H1 (cell line): ENCODE data around the gene CROT. TPM values are rescaled to one million over a fixed set of nuclear protein-coding genes. Genes with fewer than 3 reads are reported as not detected.

ENCODE experiments used
- CTCF ChIA-PET: fragments of 300-600 bp; sonication (Branson Sonifier 250); formaldehyde crosslinking; loops from one replicate; lab custom pipeline; 2021; ENCODE audit not compliant: partially characterized antibody; lab: Charles Lee
- POLR2A ChIA-PET: fragments of 300-600 bp; sonication (Branson Sonifier 250); formaldehyde crosslinking; loops from one replicate; lab custom pipeline; 2021; ENCODE audit warnings: inconsistent platforms; ENCODE audit not compliant: partially characterized antibody; lab: Charles Lee
- DNase-seq, 2 experiments: peaks; one replicate each; pipeline versions ENCODE4 v3.0.0 to v3.0.0-alpha.2; 2010 to 2022; ENCODE audit warnings: low spot score in 2 of 2, low read depth in 1 of 2, mixed read lengths in 1 of 2
- FAIRE-seq: peaks from 2 replicates; lab custom pipeline; 2011; peaks lifted over from hg19 to GRCh38; lab: Jason Lieb, UNC
- H2AFZ ChIP-seq: 2 replicates; pipeline ENCODE4 v1.8.1; 2012; ENCODE audit warnings: low read length, inconsistent platforms
- H2AK5ac ChIP-seq: 2 replicates; pipeline ENCODE4 v1.6.1; 2013; ENCODE audit warnings: low read depth, low read length
- H2BK120ac ChIP-seq: replicated peaks from 2 replicates; pipeline ENCODE3; 2013; ENCODE audit warnings: low read depth, low read length, inconsistent platforms
- H2BK12ac ChIP-seq: 2 replicates; pipeline ENCODE4 v1.6.1; 2013; ENCODE audit warnings: low read depth, low read length
- H2BK15ac ChIP-seq: 2 replicates; pipeline ENCODE4 v1.6.1; 2013; ENCODE audit warnings: low read length
- H2BK20ac ChIP-seq: 2 replicates; pipeline ENCODE4 v1.6.1; 2013; ENCODE audit warnings: low read length
- H2BK5ac ChIP-seq: 2 replicates; pipeline ENCODE4 v1.6.1; 2013; ENCODE audit warnings: low read depth, low read length
- H3K14ac ChIP-seq: 2 replicates; pipeline ENCODE4 v1.6.1; 2013; ENCODE audit warnings: inconsistent platforms; ENCODE audit not compliant: insufficient read length
- H3K18ac ChIP-seq: 2 replicates; pipeline ENCODE4 v1.6.1; 2013; ENCODE audit warnings: low read length; ENCODE audit errors: extremely low read depth
- H3K23ac ChIP-seq: 2 replicates; pipeline ENCODE4 v1.6.1; 2013; ENCODE audit warnings: inconsistent platforms; ENCODE audit not compliant: insufficient read length
- H3K23me2 ChIP-seq: 2 replicates; pipeline ENCODE4 v1.6.1; 2013; ENCODE audit warnings: low read depth, low read length
- H3K27ac ChIP-seq: 2 replicates; pipeline ENCODE4 v1.6.1; 2011; ENCODE audit warnings: low read depth, low read length, inconsistent platforms
- H3K27me3 ChIP-seq, 4 experiments: replicated peaks in 1 of 4; 1 replicate in 1 of 4; 2 replicates in 3 of 4; pipeline versions ENCODE4 v1.6.1 to v1.8.1; 2011 to 2013; ENCODE audit warnings: low read length in 3 of 4, mild to moderate bottlenecking in 3 of 4, inconsistent platforms in 2 of 4, mixed read lengths in 2 of 4, moderate library complexity in 1 of 4; ENCODE audit not compliant: control insufficient read depth in 3 of 4, insufficient read depth in 3 of 4; ENCODE audit errors: extremely low read depth in 1 of 4
- H3K36me3 ChIP-seq, 4 experiments: 2 replicates each; pipeline versions ENCODE4 v1.6.1 to v1.8.1; 2011 to 2013; ENCODE audit warnings: mild to moderate bottlenecking in 4 of 4, low read length in 3 of 4, moderate library complexity in 2 of 4, control low read depth in 1 of 4, inconsistent platforms in 1 of 4; ENCODE audit not compliant: insufficient read depth in 4 of 4, control insufficient read depth in 2 of 4
- H3K4ac ChIP-seq: replicated peaks from 2 replicates; pipeline ENCODE3; 2013; ENCODE audit warnings: low read length, low read depth, mixed read lengths, inconsistent platforms; ENCODE audit not compliant: insufficient read length
- H3K4me1 ChIP-seq, 4 experiments: replicated peaks in 1 of 4; 1 replicate in 1 of 4; 2 replicates in 3 of 4; pipeline versions ENCODE4 v1.6.1 to v1.8.1; 2011 to 2013; ENCODE audit warnings: low read length in 3 of 4, inconsistent platforms in 2 of 4, mixed read lengths in 1 of 4; ENCODE audit not compliant: insufficient read depth in 4 of 4, control insufficient read depth in 3 of 4
- H3K4me2 ChIP-seq, 2 experiments: 2 replicates each; pipeline versions ENCODE4 v1.6.1 to v1.8.1; 2011 to 2013; ENCODE audit warnings: low read depth in 2 of 2, low read length in 2 of 2, control low read depth in 1 of 2, inconsistent platforms in 1 of 2, mild to moderate bottlenecking in 1 of 2; ENCODE audit not compliant: insufficient read depth in 1 of 2
- H3K4me3 ChIP-seq, 4 experiments: fragments of 200-600, 300-600 bp in 1 of 4; sonication (generic), shearing (Covaris generic), sonication (Bioruptor Twin) in 1 of 4; 2 replicates each; pipeline versions ENCODE4 v1.5.1 to v1.8.1; 2011 to 2016; ENCODE audit warnings: low read length in 4 of 4, low read depth in 3 of 4, control low read depth in 2 of 4, inconsistent platforms in 2 of 4, mild to moderate bottlenecking in 2 of 4, mixed read lengths in 1 of 4, moderate library complexity in 1 of 4; ENCODE audit not compliant: insufficient read depth in 2 of 4; ENCODE audit errors: extremely low read depth in 1 of 4
- H3K56ac ChIP-seq: replicated peaks from 2 replicates; pipeline ENCODE3; 2013; ENCODE audit warnings: low read depth, mild to moderate bottlenecking, mixed read lengths, low read length, inconsistent platforms; ENCODE audit not compliant: insufficient read length
- H3K79me1 ChIP-seq: 2 replicates; pipeline ENCODE4 v1.6.1; 2013; ENCODE audit warnings: low read depth, low read length, control low read depth
- H3K79me2 ChIP-seq, 2 experiments: 2 replicates each; pipeline versions ENCODE4 v1.6.1 to v1.8.1; 2012 to 2013; ENCODE audit warnings: low read length in 2 of 2, mild to moderate bottlenecking in 2 of 2, inconsistent platforms in 1 of 2; ENCODE audit not compliant: insufficient read depth in 2 of 2, control insufficient read depth in 1 of 2
- H3K9ac ChIP-seq, 4 experiments: replicated peaks in 1 of 4; 1 replicate in 1 of 4; 2 replicates in 3 of 4; pipeline versions ENCODE4 v1.6.1 to v1.8.1; 2011 to 2013; ENCODE audit warnings: low read depth in 3 of 4, low read length in 3 of 4, control low read depth in 2 of 4, mild to moderate bottlenecking in 2 of 4, moderate library complexity in 2 of 4, inconsistent platforms in 1 of 4; ENCODE audit errors: extremely low read depth in 1 of 4
- H3K9me3 ChIP-seq, 2 experiments: 2 replicates each; pipeline versions ENCODE4 v1.6.1 to v1.8.1; 2012 to 2013; ENCODE audit warnings: mild to moderate bottlenecking in 2 of 2, moderate library complexity in 2 of 2, control low read depth in 1 of 2, inconsistent platforms in 1 of 2, low read depth in 1 of 2, low read length in 1 of 2, mixed read lengths in 1 of 2; ENCODE audit not compliant: insufficient read depth in 2 of 2
- H4K20me1 ChIP-seq, 2 experiments: replicated peaks in 1 of 2; 2 replicates each; pipeline versions ENCODE3 to v1.8.1; 2011 to 2013; ENCODE audit warnings: inconsistent platforms in 2 of 2, low read length in 2 of 2, mild to moderate bottlenecking in 1 of 2; ENCODE audit not compliant: insufficient read depth in 2 of 2, control insufficient read depth in 1 of 2
- H4K5ac ChIP-seq: 2 replicates; pipeline ENCODE4 v1.6.1; 2013; ENCODE audit warnings: low read length, low read depth, mixed read lengths, inconsistent platforms; ENCODE audit not compliant: insufficient read length
- H4K8ac ChIP-seq: 2 replicates; pipeline ENCODE4 v1.8.0; 2013; ENCODE audit warnings: mild to moderate bottlenecking, moderate library complexity, low read length, inconsistent platforms; ENCODE audit not compliant: insufficient read depth; ENCODE audit errors: extremely low read depth
- H4K91ac ChIP-seq: replicated peaks from 2 replicates; pipeline ENCODE3; 2013; ENCODE audit warnings: low read length, mixed read lengths, inconsistent platforms; ENCODE audit not compliant: insufficient read length
- ASH2L ChIP-seq: fragments of 200-600, 300-600 bp; sonication (generic); IDR thresholded peaks from one replicate; pipeline ENCODE4 v1.7.1; 2017; ENCODE audit warnings: low read length
- BACH1 ChIP-seq: IDR thresholded peaks from 2 replicates; pipeline ENCODE4 v1.6.1; 2012; ENCODE audit warnings: low read length, improper control_type of control experiment
- BRCA1 ChIP-seq: IDR thresholded peaks from 2 replicates; pipeline ENCODE4 v1.6.1; 2012; ENCODE audit warnings: low read depth, low read length, improper control_type of control experiment
- EZH2 ChIP-seq: fragments of 200-600 bp; sonication (generic); IDR thresholded peaks from 2 replicates; pipeline ENCODE4 v1.7.1; 2012; ENCODE audit warnings: low read depth, mild to moderate bottlenecking, moderate library complexity, low read length, inconsistent platforms; ENCODE audit not compliant: severe bottlenecking
- GABPA ChIP-seq: IDR thresholded peaks from 2 replicates; pipeline ENCODE4 v1.6.1; 2011; ENCODE audit warnings: mild to moderate bottlenecking, low read length, moderate library complexity, borderline replicate concordance; ENCODE audit not compliant: insufficient read depth
- HDAC2 ChIP-seq, 2 experiments: fragments of 300-600 bp in 1 of 2; sonication (generic) in 1 of 2; IDR thresholded peaks; 2 replicates each; pipeline ENCODE4 v1.6.1; 2011 to 2012; ENCODE audit warnings: low read depth in 2 of 2, low read length in 2 of 2, mild to moderate bottlenecking in 2 of 2, moderate library complexity in 2 of 2, borderline replicate concordance in 1 of 2, inconsistent platforms in 1 of 2
- KDM1A ChIP-seq: fragments of 200-600, 300-600 bp; sonication (generic); IDR thresholded peaks from 2 replicates; pipeline ENCODE4 v1.7.1; 2016; ENCODE audit warnings: mild to moderate bottlenecking, low read length, borderline replicate concordance
- NRF1 ChIP-seq: IDR thresholded peaks from 2 replicates; pipeline ENCODE4 v1.6.1; 2011; ENCODE audit warnings: mild to moderate bottlenecking, low read depth, low read length, improper control_type of control experiment
- RNF2 ChIP-seq: fragments of 200-900, 300-1000 bp; sonication (generic); IDR thresholded peaks from 2 replicates; pipeline ENCODE4 v1.7.1; 2016; ENCODE audit warnings: borderline replicate concordance, low read depth, mild to moderate bottlenecking, antibody characterized with exemption, low read length; ENCODE audit not compliant: poor library complexity, severe bottlenecking; ENCODE audit errors: missing control alignments
- SIN3A ChIP-seq, 2 experiments: IDR thresholded peaks in 1 of 2; conservative IDR thresholded peaks in 1 of 2; 2 replicates each; pipeline ENCODE4 v1.6.1; 2011 to 2012; ENCODE audit warnings: low read length in 2 of 2, improper control_type of control experiment in 1 of 2, low read depth in 1 of 2, mild to moderate bottlenecking in 1 of 2
- SP4 ChIP-seq: IDR thresholded peaks from 2 replicates; pipeline ENCODE4 v1.6.1; 2012; ENCODE audit warnings: low read length, inconsistent platforms
- WGBS, 2 experiments: shearing (Covaris generic) in 1 of 2; methylation state at CpG; one replicate each; pipeline versions ENCODE4 v1.1.6 to v1.1.7; 2013 to 2015; ENCODE audit warnings: low lambda C conversion rate in 2 of 2, mixed read lengths in 2 of 2, inconsistent platforms in 1 of 2, low coverage in 1 of 2, missing lambda C conversion rate in 1 of 2; ENCODE audit not compliant: insufficient replicate concordance in 2 of 2, insufficient coverage in 1 of 2, insufficient read length in 1 of 2; ENCODE audit errors: extremely low coverage in 1 of 2, missing lambda C conversion rate in 1 of 2; 5-methylcytosine and 5-hydroxymethylcytosine counted together
- polyA plus RNA-seq, 7 experiments: library from polyadenylated mRNA; depleted of rRNA in 3 of 7; stranded (reverse) in 5 of 7; unstranded in 2 of 7; fragments of >200 nt in 5 of 7; fragments of 200-250 nt in 2 of 7; gene quantifications; 1 replicate in 5 of 7; 2 replicates in 1 of 7; 4 replicates in 1 of 7; pipeline versions ENCODE4 v1.2.1 to v1.2.3, GENCODE V29; 2011 to 2013; ENCODE audit warnings: missing spikeins in 2 of 7, mixed read lengths in 2 of 7
- total RNA-seq: library from RNA; stranded (reverse); fragmentation: NEBNext Ultra II Directional; extraction: Animal tissue kit (Norgen Biotek cat#: 25700); gene quantifications from 2 replicates; pipeline ENCODE4 v1.2.1, GENCODE V29; 2021

The CROT gene
- total and polyA plus RNA-seq, 2 of the 8 experiments (the other 6 are each of a cell fraction or from before 2014, with no cell fraction given): 2.2 to 5.6 TPM

- ChIA-PET POLR2A (no interaction called here), CTCF (interaction anchor here (1.5 to 2.4 kb wide), 4 partner anchors 14 to 74 kb away, joined by 3 to 8 read pairs (median 4); no protein-coding TSS in a partner anchor)
- TF ChIP-seq EZH2: no peak
- no peak for TF ChIP-seq BRCA1
- TF ChIP-seq GABPA: no peak
- no peak for TF ChIP-seq BACH1
- no peak for TF ChIP-seq SIN3A (conservative IDR thresholded peaks at IDR 0.05 in 1 of 2, IDR thresholded peaks at IDR 0.05 in 1 of 2; ENCODE audit: low read depth in 1 of 2, low read length in 2 of 2)
- no peak for TF ChIP-seq SP4
- TF ChIP-seq HDAC2 (IDR thresholded peaks at IDR 0.05; ENCODE audit: borderline replicate concordance in 1 of 2, low read depth in 2 of 2, low read length in 2 of 2): no peak
- TF ChIP-seq KDM1A: no peak
- TF ChIP-seq NRF1: no peak
- TF ChIP-seq ASH2L: no peak
- no peak for TF ChIP-seq RNF2
- 55% methylated on average over 2 of the region's 2 CpGs; no CpG with 5 or more reads in 1 of the 2 experiments for WGBS, 2 experiments
- Histone ChIP-seq H3K14ac (no peak overlapping the region), H2BK12ac (no peak overlapping the region), H3K23me2 (peaks cover 6% of the 10 kb centered on the region), H2BK20ac (no peak overlapping the region), H3K4me2 (peak overlapping the region; percentile 71 to 87), H2AFZ (peak overlapping the region; percentile 86; the same call in 1 of the 2 replicates), H2BK5ac (no peak overlapping the region), H4K91ac (no peak overlapping the region), H3K23ac (no peak overlapping the region), H3K4ac (no peak overlapping the region), H3K27ac (no peak overlapping the region), H2AK5ac (no peak overlapping the region), H3K18ac (no peak overlapping the region), H3K9ac (no peak overlapping the region), H3K27me3 (peaks cover 0 to 5% (median 0%) of the 10 kb centered on the region in 4 experiments; a peak in 2 of 7 replicates), H3K56ac (no peak overlapping the region), H3K9me3 (no peaks in the 10 kb centered on the region), H3K36me3 (peaks cover 0 to 5% (median 2%) of the 10 kb centered on the region in 4 experiments; a peak in 3 of 8 replicates), H3K4me3 (peak overlapping the region; percentile 77 to 84 (median 80)), H3K79me1 (no peaks in the 10 kb centered on the region), H2BK120ac (no peak overlapping the region), H3K4me1 (peaks cover 0 to 2% (median 0%) of the 10 kb centered on the region in 4 experiments; a peak in 1 of 7 replicates), H4K20me1 (no peaks in the 10 kb centered on the region), H4K5ac (no peak overlapping the region), H4K8ac (no peak overlapping the region), H2BK15ac (no peak overlapping the region), H3K79me2 (no peaks in the 10 kb centered on the region)
- no peak for DNase-seq
- no peak for FAIRE-seq
Observed at GRCh38 chr7:87344446-87344845, 1.0 kb upstream of the CROT start.
